ACC112 (cell line): ENCODE measurements around the gene DENND1C.
"Not testable (repeated sequence)": the region's sequence is repeated elsewhere in the genome, so short reads cannot be mapped to it uniquely, and the experiment has no call there.

Experiments
- H2AFZ ChIP-seq: fragments of 200-600 bp; sonication (generic); one replicate; pipeline ENCODE4 v1.6.0; 2017; ENCODE audit warnings: antibody characterized with exemption, low read length; ENCODE audit not compliant: unreplicated experiment
- H3K27ac ChIP-seq: fragments of 200-600 bp; sonication (generic); 2 replicates; pipeline ENCODE4 v1.5.1; 2014; ENCODE audit warnings: low read depth, mild to moderate bottlenecking, antibody characterized with exemption, low read length, moderate library complexity
- H3K27me3 ChIP-seq: fragments of 200-600 bp; sonication (generic); 2 replicates; pipeline ENCODE4 v1.6.1; 2014; ENCODE audit warnings: mild to moderate bottlenecking, antibody characterized with exemption, low read length, moderate library complexity, mixed read lengths; ENCODE audit not compliant: insufficient read depth
- H3K36me3 ChIP-seq: fragments of 200-600 bp; sonication (generic); 2 replicates; pipeline ENCODE4 v1.6.1; 2016; ENCODE audit warnings: mild to moderate bottlenecking, antibody characterized with exemption, low read length, moderate library complexity, mixed read lengths; ENCODE audit not compliant: insufficient read depth
- H3K4me1 ChIP-seq: fragments of 200-600 bp; sonication (generic); one replicate; pipeline ENCODE4 v1.6.1; 2016; ENCODE audit warnings: low read length, mixed read lengths; ENCODE audit not compliant: insufficient read depth, unreplicated experiment, control insufficient read depth
- H3K4me3 ChIP-seq: fragments of 200-600 bp; sonication (generic); 2 replicates; pipeline ENCODE4 v1.5.1; 2014; ENCODE audit warnings: mild to moderate bottlenecking, low read depth, low read length
- H3K79me2 ChIP-seq: fragments of 200-600 bp; sonication (generic); one replicate; pipeline ENCODE4 v1.6.0; 2016; ENCODE audit warnings: low read length; ENCODE audit not compliant: control insufficient read depth, unreplicated experiment, insufficient read depth

DENND1C gene

DNA sequence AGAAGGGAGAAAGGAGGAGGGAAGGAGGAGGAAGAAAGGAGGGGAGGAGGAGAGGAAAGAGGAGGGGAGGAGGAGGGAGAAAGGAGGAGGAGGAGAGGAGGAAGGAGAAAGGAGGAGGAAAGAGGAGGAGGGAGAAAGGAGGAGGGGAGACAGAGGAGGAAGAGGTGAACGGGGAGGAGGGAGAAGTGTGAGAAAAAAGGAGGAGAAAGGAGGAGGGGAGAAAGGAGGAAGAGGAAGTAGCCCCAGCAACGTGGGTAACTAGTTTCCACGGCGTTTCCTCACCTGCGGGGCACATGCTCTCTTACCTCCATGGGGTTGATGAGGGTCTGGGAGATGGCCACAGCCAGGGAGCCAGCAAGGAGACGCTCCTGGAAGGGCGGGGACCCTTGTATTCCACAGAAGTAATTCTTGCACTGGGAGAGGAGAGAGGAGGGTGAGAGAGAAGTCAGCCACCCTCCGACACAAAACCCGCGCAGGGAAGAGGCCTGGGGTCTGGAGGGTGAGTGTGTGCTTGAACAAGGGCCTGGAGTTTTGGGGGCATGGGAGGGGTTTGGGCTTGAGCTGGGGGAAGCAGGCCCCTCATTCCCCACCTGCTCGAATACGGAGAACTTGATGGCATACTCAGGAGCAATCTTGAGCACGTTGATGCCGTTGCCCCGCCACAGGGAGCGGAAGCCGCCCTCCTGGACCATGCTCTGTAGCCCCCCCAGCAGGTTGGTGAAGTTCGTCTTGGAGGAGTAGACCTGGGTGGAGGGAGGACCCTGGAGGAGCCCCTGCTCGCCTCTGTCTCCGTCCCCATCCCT, 52.0 kb downstream of the DENND1C start:
- no peaks in the 10 kb centered on the region for H3K36me3 ChIP-seq
- no peak overlapping the region for H2AFZ ChIP-seq
- H3K27me3 ChIP-seq: no peaks in the 10 kb centered on the region
- no peak overlapping the region for H3K27ac ChIP-seq
- peaks cover 5% of the 10 kb centered on the region for H3K4me1 ChIP-seq
- H3K79me2 ChIP-seq: no peaks in the 10 kb centered on the region
- H3K4me3 ChIP-seq: no peak overlapping the region

- H3K27me3 ChIP-seq, H3K36me3 ChIP-seq, H3K4me3 ChIP-seq, H2AFZ ChIP-seq, H3K79me2 ChIP-seq, H3K4me1 ChIP-seq, H3K27ac ChIP-seq: not testable (repeated sequence)
Observed at GRCh38 chr19:6428692-6429418, 52.7 kb downstream of the DENND1C start.

DNA sequence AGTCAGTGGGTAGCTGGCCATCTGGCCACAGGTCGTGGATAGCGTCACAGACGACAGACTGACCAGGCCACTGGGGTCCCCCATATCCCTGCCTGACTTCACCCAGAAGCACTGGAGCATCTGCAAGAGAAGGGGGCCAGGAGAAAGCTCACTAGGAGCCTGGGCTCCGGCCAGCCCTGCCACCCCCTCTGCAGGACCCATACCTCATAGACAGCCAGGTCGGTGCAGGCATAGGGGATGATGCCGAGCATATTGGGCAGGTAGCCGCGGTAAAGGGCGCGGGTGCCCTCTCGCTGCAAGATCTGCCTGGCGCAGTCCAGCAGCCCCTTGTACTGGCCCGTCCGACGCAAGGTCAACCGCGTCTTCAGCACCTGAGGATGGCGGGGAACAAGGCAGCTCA, 54.5 kb downstream of the DENND1C start:
- Histone ChIP-seq H3K36me3 (no peaks in the 10 kb centered on the region), H3K4me1 (peaks cover 14% of the 10 kb centered on the region), H2AFZ (no peak overlapping the region), H3K27ac (no peak overlapping the region), H3K4me3 (no peak overlapping the region), H3K79me2 (peaks cover 21% of the 10 kb centered on the region), H3K27me3 (no peaks in the 10 kb centered on the region)

GRCh38 chr19:6425732-6426620, 55.6 kb downstream of the DENND1C start:
- Histone ChIP-seq H3K36me3 (no peaks in the 10 kb centered on the region), H3K79me2 (peaks cover 33% of the 10 kb centered on the region), H3K27me3 (no peaks in the 10 kb centered on the region), H2AFZ (peak overlapping the region; percentile 33), H3K27ac (peak overlapping the region; percentile 77), H3K4me1 (peaks cover 14% of the 10 kb centered on the region), H3K4me3 (peak overlapping the region; percentile 68)

DNA sequence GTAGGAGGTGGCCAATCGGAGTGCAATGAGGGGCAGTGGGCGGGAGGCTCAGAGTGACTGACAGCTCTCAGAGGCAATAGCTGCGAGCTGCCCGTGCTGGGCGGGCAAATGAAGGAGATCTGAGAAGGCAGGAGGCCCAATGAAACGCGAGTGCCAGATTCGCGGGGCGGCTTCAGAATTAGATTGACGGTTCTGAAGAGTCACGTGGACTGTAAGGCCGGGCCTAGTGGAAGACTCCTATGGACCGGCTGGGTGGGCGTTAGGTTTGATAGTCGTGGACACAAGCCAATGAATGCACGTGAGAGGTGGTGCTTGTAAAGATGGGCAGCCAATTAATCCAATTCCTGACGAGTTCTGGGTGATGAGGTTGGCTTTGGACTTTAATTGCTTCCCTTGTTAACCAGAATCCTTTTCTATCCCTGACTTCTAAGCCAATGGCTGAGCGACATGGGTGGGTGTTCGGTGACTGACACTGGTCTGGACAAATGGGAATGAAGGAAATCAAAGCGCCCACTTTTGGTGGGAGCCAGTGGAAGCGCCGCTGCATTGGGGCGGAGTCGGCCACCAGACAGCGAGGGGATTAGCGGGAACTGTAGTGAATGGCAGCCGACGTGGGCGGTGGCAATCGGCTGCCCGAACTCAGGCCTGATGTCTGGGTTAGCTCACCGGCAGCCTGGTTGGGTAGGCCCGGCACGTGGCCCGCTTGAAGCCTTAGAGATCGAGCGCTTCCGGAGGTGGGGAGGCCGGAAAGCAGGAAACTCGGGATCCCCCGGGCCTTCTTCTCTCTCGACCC, 56.5 kb downstream of the DENND1C start:
- Histone ChIP-seq H2AFZ (peak overlapping the region; percentile 29), H3K27ac (peak overlapping the region; percentile 77), H3K4me3 (peak overlapping the region; percentile 68), H3K36me3 (no peaks in the 10 kb centered on the region), H3K27me3 (no peaks in the 10 kb centered on the region), H3K4me1 (peaks cover 14% of the 10 kb centered on the region), H3K79me2 (peaks cover 41% of the 10 kb centered on the region)

- Histone ChIP-seq H3K36me3 (no peaks in the 10 kb centered on the region), H3K4me1 (peaks cover 14% of the 10 kb centered on the region), H3K27ac (peak within 1 kb of the TSS; percentile 77), H3K79me2 (peaks cover 46% of the 10 kb centered on the region), H3K4me3 (peak within 1 kb of the TSS; percentile 98), H3K27me3 (no peaks in the 10 kb centered on the region), H2AFZ (peak within 1 kb of the TSS; percentile 29)
Observed at GRCh38 chr19:6424195-6424938, 57.2 kb downstream of the DENND1C start, which contains the start of gene KHSRP. KHSRP (minus strand) TSS chr19:6424811; CDS start chr19:6424701, 110 bp downstream.

- H3K79me2 ChIP-seq: peaks cover 51% of the 10 kb centered on the region
- peaks cover 14% of the 10 kb centered on the region for H3K4me1 ChIP-seq
- no peak overlapping the region for H2AFZ ChIP-seq
- H3K36me3 ChIP-seq: no peaks in the 10 kb centered on the region
- no peaks in the 10 kb centered on the region for H3K27me3 ChIP-seq
- H3K4me3 ChIP-seq: peak overlapping the region; percentile 98
- peak overlapping the region; percentile 48; the same call in 1 of the 2 replicates for H3K27ac ChIP-seq
Observed at GRCh38 chr19:6423499-6424194, 57.9 kb downstream of the DENND1C start.

- Histone ChIP-seq H3K27me3 (no peaks in the 10 kb centered on the region), H3K4me1 (peaks cover 14% of the 10 kb centered on the region), H3K27ac (no peak overlapping the region), H2AFZ (no peak overlapping the region), H3K79me2 (peaks cover 51% of the 10 kb centered on the region), H3K36me3 (no peaks in the 10 kb centered on the region), H3K4me3 (no peak overlapping the region)
Observed at GRCh38 chr19:6421075-6422014, 60.2 kb downstream of the DENND1C start.
